ENCODE data around the gene SNN. TPM values are rescaled to one million over a fixed set of nuclear protein-coding genes. Genes with fewer than 3 reads are reported as not detected.

The SNN gene
- total and polyA plus RNA-seq, 8 donors: 21.1 to 42.5 (median 31.4) TPM

DNA sequence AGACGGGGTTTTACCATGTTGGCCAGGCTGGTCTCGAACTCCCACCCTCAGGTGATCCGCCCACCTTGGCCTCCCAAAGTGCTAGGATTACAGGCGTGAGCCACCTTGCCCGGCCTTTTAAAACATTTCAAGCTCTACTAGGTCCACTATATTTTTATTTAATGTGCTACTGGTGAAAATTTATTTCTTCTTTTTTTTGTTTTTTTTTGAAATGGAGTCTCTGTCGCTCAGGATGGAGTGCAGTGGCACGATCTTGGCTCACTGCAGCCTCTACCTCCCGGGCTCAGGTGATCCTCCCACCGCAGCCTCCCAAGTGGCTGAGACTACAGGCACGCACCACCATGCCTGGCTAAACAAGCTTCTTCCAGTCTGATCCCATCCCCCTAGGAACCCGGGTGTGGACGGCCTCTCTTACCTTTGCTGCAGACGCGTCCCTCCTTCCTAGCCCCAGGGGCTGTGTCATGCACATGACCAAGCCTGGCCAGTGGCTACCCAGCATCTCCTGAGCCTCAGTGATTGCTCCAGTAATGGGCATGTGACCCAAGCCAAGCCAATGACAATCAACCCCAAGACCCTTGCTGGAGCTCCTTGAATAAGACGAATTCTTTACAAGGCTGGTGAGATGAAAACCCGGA lies 41.5 kb upstream of the SNN start:
- Histone ChIP-seq H3K27me3 (no peaks in the 10 kb centered on the region), H3K4me3 (no peak overlapping the region), H3K4me1 (peaks cover 8 to 92% of the 10 kb centered on the region in 2 donors), H3K27ac (no peak overlapping the region), H3K9me3 (no peaks in the 10 kb centered on the region), H3K36me3 (no peaks in the 10 kb centered on the region)
- TF ChIP-seq, protein P1, sequence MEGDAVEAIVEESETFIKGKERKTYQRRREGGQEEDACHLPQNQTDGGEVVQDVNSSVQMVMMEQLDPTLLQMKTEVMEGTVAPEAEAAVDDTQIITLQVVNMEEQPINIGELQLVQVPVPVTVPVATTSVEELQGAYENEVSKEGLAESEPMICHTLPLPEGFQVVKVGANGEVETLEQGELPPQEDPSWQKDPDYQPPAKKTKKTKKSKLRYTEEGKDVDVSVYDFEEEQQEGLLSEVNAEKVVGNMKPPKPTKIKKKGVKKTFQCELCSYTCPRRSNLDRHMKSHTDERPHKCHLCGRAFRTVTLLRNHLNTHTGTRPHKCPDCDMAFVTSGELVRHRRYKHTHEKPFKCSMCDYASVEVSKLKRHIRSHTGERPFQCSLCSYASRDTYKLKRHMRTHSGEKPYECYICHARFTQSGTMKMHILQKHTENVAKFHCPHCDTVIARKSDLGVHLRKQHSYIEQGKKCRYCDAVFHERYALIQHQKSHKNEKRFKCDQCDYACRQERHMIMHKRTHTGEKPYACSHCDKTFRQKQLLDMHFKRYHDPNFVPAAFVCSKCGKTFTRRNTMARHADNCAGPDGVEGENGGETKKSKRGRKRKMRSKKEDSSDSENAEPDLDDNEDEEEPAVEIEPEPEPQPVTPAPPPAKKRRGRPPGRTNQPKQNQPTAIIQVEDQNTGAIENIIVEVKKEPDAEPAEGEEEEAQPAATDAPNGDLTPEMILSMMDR (IDR thresholded peaks at IDR 0.05): no peak
- ATAC-seq (no peak), DNase-seq (no peak)
- intact Hi-C loops (cut with DNase I): no loop called here

DNA sequence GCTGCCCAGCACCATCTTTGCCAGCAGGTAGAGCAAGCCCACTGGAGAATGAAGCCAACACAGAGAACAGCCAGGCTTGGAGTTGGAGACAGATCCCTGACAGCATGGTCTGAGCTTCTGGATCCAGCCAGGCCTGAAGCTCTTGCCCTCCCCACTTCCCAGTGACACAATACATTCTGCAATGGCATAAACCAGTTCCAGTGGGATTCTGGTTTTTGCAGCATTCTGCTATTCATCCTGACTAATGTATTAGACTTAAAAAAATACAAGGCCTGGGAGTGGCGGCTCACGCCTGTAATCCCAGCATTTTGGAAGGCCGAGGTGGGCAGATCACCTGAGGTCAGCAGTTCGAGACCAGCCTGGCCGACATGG lies 41.0 kb upstream of the SNN start:
- Histone ChIP-seq H3K36me3 (no peaks in the 10 kb centered on the region), H3K4me3 (no peak overlapping the region), H3K4me1 (peaks cover 3 to 89% of the 10 kb centered on the region in 2 donors), H3K9me3 (no peaks in the 10 kb centered on the region), H3K27me3 (no peaks in the 10 kb centered on the region), H3K27ac (peak overlapping the region in 1 of 2 donors; percentile 87)
- ATAC-seq (no peak), DNase-seq (no peak)
- intact Hi-C loops (cut with DNase I): no loop called here
- TF ChIP-seq, protein P1 (IDR thresholded peaks at IDR 0.05): no peak

GRCh38 chr16:11627822-11628457 lies 40.3 kb upstream of the SNN start:
- DNase-seq: no peak
- Histone ChIP-seq H3K4me1 (peaks cover 10 to 89% of the 10 kb centered on the region in 2 donors), H3K27ac (peak overlapping the region; percentile 33 to 87), H3K9me3 (no peaks in the 10 kb centered on the region), H3K36me3 (no peaks in the 10 kb centered on the region), H3K27me3 (no peaks in the 10 kb centered on the region), H3K4me3 (no peak overlapping the region)
- TF ChIP-seq, protein P1 (IDR thresholded peaks at IDR 0.05): no peak
- intact Hi-C loops (cut with DNase I): no loop called here
- no peak for ATAC-seq

GRCh38 chr16:11629071-11630030 lies 38.9 kb upstream of the SNN start:
- ATAC-seq: peak; percentile 44
- H3K27me3 ChIP-seq: no peaks in the 10 kb centered on the region
- intact Hi-C loops (cut with DNase I): no loop called here
- peak; percentile 62 to 89 (median 81) for DNase-seq
- H3K4me1 ChIP-seq: peaks cover 10 to 89% of the 10 kb centered on the region in 2 donors
- H3K27ac ChIP-seq: peak overlapping the region; percentile 65 to 87
- TF ChIP-seq, protein P1 (IDR thresholded peaks at IDR 0.05): no peak
- no peak overlapping the region for H3K4me3 ChIP-seq
- H3K9me3 ChIP-seq: no peaks in the 10 kb centered on the region
- no peaks in the 10 kb centered on the region for H3K36me3 ChIP-seq

Measured in left lung (tissue), 10 donors.